HUES6 (cell line): ENCODE results near the gene NOSTRIN.

Experiments used
- H3K27ac ChIP-seq: 2 replicates; pipeline ENCODE4 v1.7.0; 2013; ENCODE audit warnings: low read depth, mild to moderate bottlenecking, low read length, inconsistent platforms
- H3K27me3 ChIP-seq: 2 replicates; pipeline ENCODE4 v1.6.1; 2013; ENCODE audit warnings: low read length; ENCODE audit not compliant: control insufficient read depth, insufficient read depth
- H3K36me3 ChIP-seq: 2 replicates; pipeline ENCODE4 v1.6.1; 2013; ENCODE audit warnings: low read length; ENCODE audit not compliant: control insufficient read depth, insufficient read depth
- H3K4me1 ChIP-seq: 2 replicates; pipeline ENCODE4 v1.6.1; 2013; ENCODE audit warnings: low read length; ENCODE audit not compliant: control insufficient read depth, insufficient read depth
- H3K4me3 ChIP-seq: 2 replicates; pipeline ENCODE4 v1.5.1; 2013; ENCODE audit warnings: low read depth, low read length
- H3K9ac ChIP-seq: one replicate; pipeline ENCODE4 v1.6.1; 2013; ENCODE audit warnings: mild to moderate bottlenecking, low read length
- H3K9me3 ChIP-seq: 2 replicates; pipeline ENCODE4 v1.6.1; 2013; ENCODE audit warnings: low read depth, low read length; ENCODE audit not compliant: control insufficient read depth, insufficient read depth

Gene NOSTRIN

DNA sequence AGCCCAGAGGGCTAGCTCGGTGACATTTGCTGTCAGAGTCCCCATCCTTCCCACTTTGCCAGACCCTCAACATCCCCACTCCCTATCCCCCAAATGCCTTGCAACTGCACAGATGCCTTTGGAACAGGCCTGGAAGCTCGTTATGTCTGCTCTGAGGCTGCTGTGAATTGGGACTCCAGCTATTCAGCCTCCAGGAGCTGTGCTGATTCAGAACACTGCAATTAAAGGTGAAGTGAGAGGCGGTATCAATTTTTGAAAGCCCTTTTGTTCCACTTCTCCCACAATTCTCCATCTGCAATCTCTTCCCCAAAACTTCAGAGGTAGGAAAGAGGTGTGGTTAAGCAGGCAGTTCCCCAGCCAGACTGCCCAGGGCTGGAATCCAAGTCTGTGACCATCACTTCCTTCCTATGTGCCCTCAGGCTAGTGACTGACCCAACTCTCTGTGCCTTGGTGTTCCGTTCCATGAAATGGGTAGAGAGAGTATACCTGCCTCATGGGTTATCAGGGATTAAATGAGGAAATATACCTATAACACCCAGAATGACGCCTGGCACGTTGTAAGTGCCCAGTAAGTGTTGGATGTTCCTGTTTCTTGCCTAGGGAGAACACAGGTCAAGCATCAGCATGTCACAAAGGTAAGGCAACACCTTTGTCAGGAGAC is 17.5 kb downstream of the NOSTRIN start:
- H3K9ac ChIP-seq, result no peak overlapping the region
- H3K9me3 ChIP-seq, result no peaks in the 10 kb centered on the region
- H3K4me1 ChIP-seq, result peaks cover 10% of the 10 kb centered on the region; the same call in 1 of the 2 replicates
- no peaks in the 10 kb centered on the region for H3K27me3 ChIP-seq
- no peaks in the 10 kb centered on the region for H3K36me3 ChIP-seq
- H3K27ac ChIP-seq, result no peak overlapping the region
- no peak overlapping the region for H3K4me3 ChIP-seq

DNA sequence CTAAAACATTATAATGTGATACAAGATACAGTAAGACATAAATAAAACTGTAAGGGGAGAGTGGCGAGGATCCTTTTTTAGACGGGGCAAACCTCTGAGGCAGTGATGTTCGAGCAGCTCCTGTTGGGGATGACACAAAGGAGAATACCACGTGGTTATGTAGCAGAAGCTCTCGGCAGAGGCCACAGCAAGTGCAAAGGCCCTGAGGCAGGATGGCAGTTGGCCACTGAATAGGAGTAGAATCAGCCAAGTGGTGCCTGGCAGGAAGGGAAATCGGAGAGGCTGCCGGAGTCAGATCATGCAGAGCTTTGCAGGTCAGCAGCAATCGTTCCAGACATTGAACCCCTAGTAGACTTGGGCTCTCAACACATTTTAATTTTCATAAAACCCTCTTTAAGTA is 19.1 kb downstream of the NOSTRIN start:
- peaks cover 6% of the 10 kb centered on the region; the same call in 1 of the 2 replicates for H3K4me1 ChIP-seq
- H3K36me3 ChIP-seq, result no peaks in the 10 kb centered on the region
- H3K9ac ChIP-seq, result no peak overlapping the region
- H3K4me3 ChIP-seq, result no peak overlapping the region
- H3K27me3 ChIP-seq, result no peaks in the 10 kb centered on the region
- H3K9me3 ChIP-seq, result no peaks in the 10 kb centered on the region
- no peak overlapping the region for H3K27ac ChIP-seq

- Histone ChIP-seq H3K9me3 (no peaks in the 10 kb centered on the region), H3K27me3 (no peaks in the 10 kb centered on the region), H3K36me3 (no peaks in the 10 kb centered on the region), H3K9ac (no peak overlapping the region), H3K4me3 (no peak overlapping the region), H3K27ac (no peak overlapping the region), H3K4me1 (peaks cover 6% of the 10 kb centered on the region; the same call in 1 of the 2 replicates)
Observed at GRCh38 chr2:168821992-168822391, 19.6 kb downstream of the NOSTRIN start.

DNA sequence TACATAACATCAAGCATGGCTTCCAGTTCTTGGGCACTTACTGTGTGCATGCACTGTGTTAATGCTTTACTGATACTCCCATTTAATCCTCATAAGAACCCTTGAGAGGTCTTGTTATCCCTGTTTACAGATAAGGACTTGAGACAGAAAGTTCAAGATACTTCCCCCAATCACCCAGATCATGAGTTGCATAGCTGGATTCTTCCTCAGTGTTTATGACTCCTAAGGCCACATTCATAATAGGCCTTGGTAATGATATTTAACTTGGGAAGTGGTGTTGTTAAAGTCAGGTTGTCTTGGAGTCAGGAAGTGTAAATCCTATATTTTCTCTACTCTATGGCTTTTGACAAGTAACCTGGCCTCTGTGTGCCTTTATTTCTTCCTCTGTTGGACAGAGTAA is 22.7 kb downstream of the NOSTRIN start:
- Histone ChIP-seq H3K36me3 (no peaks in the 10 kb centered on the region), H3K9me3 (no peaks in the 10 kb centered on the region), H3K4me1 (no peaks in the 10 kb centered on the region), H3K27me3 (no peaks in the 10 kb centered on the region), H3K4me3 (no peak overlapping the region), H3K9ac (no peak overlapping the region), H3K27ac (no peak overlapping the region)

DNA sequence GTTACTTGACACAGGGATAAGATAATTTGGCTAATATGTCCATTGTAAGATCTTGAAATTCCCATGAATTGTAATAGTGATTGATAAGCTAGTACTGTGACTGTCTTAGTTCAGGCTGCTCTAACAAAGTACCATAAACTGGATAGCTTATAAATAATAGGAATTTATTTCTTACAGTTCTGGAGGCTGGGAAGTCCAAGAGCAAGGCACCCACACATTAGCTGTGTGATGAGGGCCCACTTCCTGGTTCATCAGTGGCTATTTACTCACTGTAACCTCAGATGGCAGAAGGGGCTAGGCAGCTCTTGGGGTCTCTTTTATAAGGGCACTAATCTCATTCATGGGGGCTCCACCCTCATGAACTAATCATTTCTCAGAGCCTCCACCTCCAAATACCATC is 28.5 kb downstream of the NOSTRIN start:
- no peaks in the 10 kb centered on the region for H3K27me3 ChIP-seq
- no peaks in the 10 kb centered on the region for H3K36me3 ChIP-seq
- H3K9me3 ChIP-seq, result peaks cover 8% of the 10 kb centered on the region
- H3K4me1 ChIP-seq, result no peaks in the 10 kb centered on the region
- no peak overlapping the region for H3K27ac ChIP-seq
- no peak overlapping the region for H3K4me3 ChIP-seq
- no peak overlapping the region for H3K9ac ChIP-seq

GRCh38 chr2:168831662-168832061 is 29.2 kb downstream of the NOSTRIN start:
- Histone ChIP-seq H3K9ac (no peak overlapping the region), H3K27me3 (no peaks in the 10 kb centered on the region), H3K9me3 (peaks cover 8% of the 10 kb centered on the region), H3K4me1 (no peaks in the 10 kb centered on the region), H3K36me3 (no peaks in the 10 kb centered on the region), H3K27ac (no peak overlapping the region), H3K4me3 (no peak overlapping the region)

DNA sequence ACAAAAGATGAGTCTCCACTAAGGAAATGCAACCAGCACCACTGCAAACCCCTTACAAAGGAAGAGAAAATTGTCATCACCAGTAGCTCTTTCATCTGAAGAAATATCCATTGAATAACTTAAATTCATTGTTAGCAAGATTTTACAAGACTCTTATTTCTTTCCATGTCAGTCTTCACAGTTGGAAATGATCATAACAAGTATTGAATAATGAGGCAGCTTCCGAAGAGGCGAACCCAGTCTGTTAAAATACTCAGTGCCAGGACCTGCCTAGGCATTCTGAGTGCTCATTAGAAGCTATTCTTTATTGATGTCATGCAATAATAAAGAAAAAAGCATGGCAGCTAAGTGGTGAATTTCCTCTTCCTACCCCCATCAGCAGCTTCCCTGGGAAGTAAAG is 33.5 kb downstream of the NOSTRIN start:
- Histone ChIP-seq H3K27me3 (no peaks in the 10 kb centered on the region), H3K4me3 (no peak overlapping the region), H3K9ac (no peak overlapping the region), H3K4me1 (no peaks in the 10 kb centered on the region), H3K36me3 (no peaks in the 10 kb centered on the region), H3K9me3 (peaks cover 6% of the 10 kb centered on the region), H3K27ac (no peak overlapping the region)

- no peaks in the 10 kb centered on the region for H3K9me3 ChIP-seq
- no peak overlapping the region for H3K27ac ChIP-seq
- no peaks in the 10 kb centered on the region for H3K27me3 ChIP-seq
- H3K9ac ChIP-seq, result no peak overlapping the region
- H3K4me3 ChIP-seq, result no peak overlapping the region
- H3K4me1 ChIP-seq, result 0 out of 2 replicates have a peak, but pooled peaks cover 4% of the 10 kb centered on the region
- H3K36me3 ChIP-seq, result no peaks in the 10 kb centered on the region
Observed at GRCh38 chr2:168841445-168841844, 39.0 kb downstream of the NOSTRIN start.

DNA sequence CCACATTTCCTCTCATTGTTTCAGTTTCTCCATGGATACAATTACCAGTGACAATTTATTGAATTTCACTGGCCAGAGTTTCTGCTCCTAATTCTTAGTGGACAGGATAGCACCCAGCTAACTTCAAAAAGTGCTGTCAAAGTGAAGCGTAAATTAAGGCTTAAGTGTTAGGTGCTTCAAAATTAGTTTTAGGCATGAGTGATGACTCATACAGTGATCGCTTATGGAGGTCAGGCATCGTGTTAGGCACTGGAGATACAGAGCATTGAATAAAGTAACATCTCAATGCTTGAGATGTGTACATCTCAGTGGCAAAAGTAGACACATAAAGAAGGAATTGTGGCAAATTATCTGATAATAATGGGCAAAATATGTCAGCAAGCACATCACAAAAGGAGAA is 40.8 kb downstream of the NOSTRIN start:
- Histone ChIP-seq H3K36me3 (no peaks in the 10 kb centered on the region), H3K27me3 (no peaks in the 10 kb centered on the region), H3K4me3 (no peak overlapping the region), H3K9ac (no peak overlapping the region), H3K4me1 (0 out of 2 replicates have a peak, but pooled peaks cover 4% of the 10 kb centered on the region), H3K27ac (no peak overlapping the region), H3K9me3 (no peaks in the 10 kb centered on the region)

DNA sequence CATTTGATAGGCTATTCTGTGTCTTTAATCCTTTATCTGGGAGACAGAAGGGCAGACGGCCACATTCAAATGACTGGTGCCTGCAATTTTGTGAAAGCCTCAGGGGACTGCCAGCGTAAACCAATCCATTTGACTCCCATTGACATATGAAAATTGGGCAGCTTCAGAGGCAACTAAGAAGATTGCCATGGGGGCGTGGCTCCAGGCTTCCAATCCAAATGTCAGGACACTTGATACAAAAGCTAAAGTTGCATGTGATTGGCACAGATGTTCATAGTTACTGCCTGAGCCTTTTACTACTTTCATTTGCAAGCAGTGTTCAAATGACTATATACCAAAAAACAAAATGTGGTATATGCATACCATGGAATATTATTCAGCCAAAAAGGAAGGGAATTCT is 45.8 kb downstream of the NOSTRIN start:
- H3K4me1 ChIP-seq, result 0 out of 2 replicates have a peak, but pooled peaks cover 4% of the 10 kb centered on the region
- H3K27ac ChIP-seq, result no peak overlapping the region
- no peak overlapping the region for H3K9ac ChIP-seq
- no peak overlapping the region for H3K4me3 ChIP-seq
- H3K27me3 ChIP-seq, result no peaks in the 10 kb centered on the region
- H3K36me3 ChIP-seq, result peaks cover 9% of the 10 kb centered on the region; the same call in 1 of the 2 replicates
- no peaks in the 10 kb centered on the region for H3K9me3 ChIP-seq

DNA sequence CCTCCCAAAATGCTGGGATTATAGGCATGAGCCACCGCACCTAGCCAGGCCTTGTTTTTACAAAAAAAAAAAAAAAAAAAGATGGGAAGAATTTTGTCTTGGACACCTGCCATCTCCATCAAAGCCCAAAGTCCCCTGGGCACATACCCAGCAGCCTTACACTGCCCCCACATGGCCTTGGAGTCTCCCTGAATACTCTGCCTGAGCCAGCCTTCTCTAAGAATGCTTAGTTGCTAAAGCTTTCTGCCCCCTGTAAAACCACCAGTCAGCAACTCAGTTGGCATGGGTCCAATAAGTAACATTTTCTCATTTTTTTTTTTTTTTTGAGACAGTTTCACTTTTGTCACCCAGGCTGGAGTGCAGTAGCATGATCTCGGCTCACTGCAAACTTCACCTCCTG is 47.2 kb downstream of the NOSTRIN start:
- Histone ChIP-seq H3K27me3 (no peaks in the 10 kb centered on the region), H3K36me3 (peaks cover 12% of the 10 kb centered on the region), H3K9ac (no peak overlapping the region), H3K9me3 (no peaks in the 10 kb centered on the region), H3K4me1 (0 out of 2 replicates have a peak, but pooled peaks cover 4% of the 10 kb centered on the region), H3K27ac (no peak overlapping the region), H3K4me3 (no peak overlapping the region)
